PC-3 (cell line): ENCODE data around the gene RASSF5.

Experiments used
- EZH2 ChIP-seq: fragments of 300-600 bp; sonication (generic); IDR thresholded peaks from one replicate; pipeline ENCODE4 v1.6.1; 2017; ENCODE audit warnings: antibody characterized with exemption, mild to moderate bottlenecking, low read length; ENCODE audit not compliant: unreplicated experiment
- TF ChIP-seq, protein P1 (sequence below): fragments of 300-600 bp; sonication (generic); conservative IDR thresholded peaks from 2 replicates; pipeline ENCODE4 v1.5.1; 2017; ENCODE audit warnings: antibody characterized with exemption, low read depth, mild to moderate bottlenecking, low read length

DNA sequence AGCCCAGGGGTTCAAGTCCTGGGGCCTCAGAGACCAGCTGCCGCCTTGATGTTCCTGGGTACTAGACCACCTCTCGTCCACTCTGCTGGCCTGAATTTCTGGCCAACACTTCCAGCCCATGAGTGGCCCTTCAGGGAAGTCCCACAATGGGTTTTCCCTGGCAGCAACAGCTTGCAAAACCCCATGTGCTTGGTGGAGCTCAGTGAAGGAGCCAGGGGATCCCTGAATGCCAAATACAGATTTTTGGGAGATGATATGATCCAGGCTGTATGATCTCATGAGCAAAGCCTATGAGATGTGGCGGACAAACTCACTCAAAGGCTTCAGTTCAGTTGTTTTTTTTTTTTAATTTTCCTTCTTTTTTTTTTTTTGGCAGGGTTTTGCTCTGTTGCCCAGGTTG lies 9.6 kb upstream of the RASSF5 start:
- TF ChIP-seq, protein P1, sequence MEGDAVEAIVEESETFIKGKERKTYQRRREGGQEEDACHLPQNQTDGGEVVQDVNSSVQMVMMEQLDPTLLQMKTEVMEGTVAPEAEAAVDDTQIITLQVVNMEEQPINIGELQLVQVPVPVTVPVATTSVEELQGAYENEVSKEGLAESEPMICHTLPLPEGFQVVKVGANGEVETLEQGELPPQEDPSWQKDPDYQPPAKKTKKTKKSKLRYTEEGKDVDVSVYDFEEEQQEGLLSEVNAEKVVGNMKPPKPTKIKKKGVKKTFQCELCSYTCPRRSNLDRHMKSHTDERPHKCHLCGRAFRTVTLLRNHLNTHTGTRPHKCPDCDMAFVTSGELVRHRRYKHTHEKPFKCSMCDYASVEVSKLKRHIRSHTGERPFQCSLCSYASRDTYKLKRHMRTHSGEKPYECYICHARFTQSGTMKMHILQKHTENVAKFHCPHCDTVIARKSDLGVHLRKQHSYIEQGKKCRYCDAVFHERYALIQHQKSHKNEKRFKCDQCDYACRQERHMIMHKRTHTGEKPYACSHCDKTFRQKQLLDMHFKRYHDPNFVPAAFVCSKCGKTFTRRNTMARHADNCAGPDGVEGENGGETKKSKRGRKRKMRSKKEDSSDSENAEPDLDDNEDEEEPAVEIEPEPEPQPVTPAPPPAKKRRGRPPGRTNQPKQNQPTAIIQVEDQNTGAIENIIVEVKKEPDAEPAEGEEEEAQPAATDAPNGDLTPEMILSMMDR: no peak
- TF ChIP-seq EZH2: no peak
